Epithelial cell of proximal tubule (primary cell): ENCODE results near the gene RNF125. TPM values are rescaled to one million over a fixed set of nuclear protein-coding genes. Genes with fewer than 3 reads are reported as not detected.
A peak's percentile ranks its signal among the peaks of the same experiment; 100 is the strongest.

Experiments
- DNase-seq: peaks from one replicate; pipeline ENCODE4 v3.0.0-alpha.2; 2011; ENCODE audit warnings: low read depth
- H3K4me3 ChIP-seq: 2 replicates; pipeline ENCODE4 v1.5.1; 2011; ENCODE audit warnings: low read depth, mild to moderate bottlenecking, low read length
- CTCF ChIP-seq: conservative IDR thresholded peaks from 2 replicates; pipeline ENCODE4 v1.5.1; 2012; ENCODE audit warnings: low read depth, mild to moderate bottlenecking, low read length
- total RNA-seq: library from RNA; depleted of rRNA; stranded (reverse); fragments of >200 nt; gene quantifications from 2 replicates; pipeline ENCODE4 v1.2.3, GENCODE V29; 2015

The RNF125 gene
- total RNA-seq, 1 donor from 2014 or later = 3.4 TPM

GRCh38 chr18:32049393-32050171 lies 31.0 kb downstream of the RNF125 start:
- no peak overlapping the region for H3K4me3 ChIP-seq
- TF ChIP-seq CTCF = no peak
- no peak for DNase-seq

GRCh38 chr18:32056613-32057358 lies 38.2 kb downstream of the RNF125 start:
- no peak overlapping the region for H3K4me3 ChIP-seq
- no peak for TF ChIP-seq CTCF
- DNase-seq = no peak

GRCh38 chr18:32057624-32058165 lies 39.1 kb downstream of the RNF125 start:
- DNase-seq = no peak
- no peak overlapping the region for H3K4me3 ChIP-seq
- no peak for TF ChIP-seq CTCF

GRCh38 chr18:32060026-32060425 lies 41.4 kb downstream of the RNF125 start:
- H3K4me3 ChIP-seq = no peak overlapping the region
- no peak for TF ChIP-seq CTCF
- DNase-seq = no peak

- no peak for TF ChIP-seq CTCF
- H3K4me3 ChIP-seq = no peak overlapping the region
- no peak for DNase-seq
Observed at GRCh38 chr18:32067375-32068167, 48.9 kb downstream of the RNF125 start.

- DNase-seq = no peak
- H3K4me3 ChIP-seq = no peak overlapping the region
- TF ChIP-seq CTCF = peak; percentile 57
Observed at GRCh38 chr18:32072321-32072720, 53.7 kb downstream of the RNF125 start.
